Hematopoietic multipotent progenitor cell treated with erythropoietin and hydrocortisone succinate and interleukin-3 and kit ligand, for 8 days (in vitro differentiated cells): ENCODE results near the gene FOS.
"Not testable (repeated sequence)": the region's sequence is repeated elsewhere in the genome, so short reads cannot be mapped to it uniquely, and the experiment has no call there.

ENCODE experiments used
- DNase-seq: peaks from one replicate; pipeline ENCODE4 v3.0.0-alpha.2; 2015

Gene FOS

GRCh38 chr14:75278422-75279152 is at the start of gene FOS:
FOS (plus strand) TSS chr14:75278828; CDS start chr14:75278983, 155 bp downstream.
- DNase-seq = peak; percentile 91

- DNase-seq = peak; percentile 94
Measured at GRCh38 chr14:75229661-75230139, 48.9 kb upstream of the FOS start.

- DNase-seq = peak; percentile 88
Measured at GRCh38 chr14:75230140-75230792, 48.4 kb upstream of the FOS start.

GRCh38 chr14:75231320-75231719 is 47.3 kb upstream of the FOS start:
- no peak for DNase-seq

- peak; percentile 80 for DNase-seq
Measured at GRCh38 chr14:75232191-75232590, 46.4 kb upstream of the FOS start.

GRCh38 chr14:75232597-75232996 is 46.0 kb upstream of the FOS start:
- DNase-seq = peak; percentile 86

- DNase-seq = no peak
Measured at GRCh38 chr14:75234173-75235115, 44.2 kb upstream of the FOS start.

- not testable (repeated sequence) for DNase-seq
Measured at GRCh38 chr14:75235198-75235597, 43.4 kb upstream of the FOS start.

GRCh38 chr14:75236467-75236866 is 42.2 kb upstream of the FOS start:
- no peak for DNase-seq

- DNase-seq = no peak
Measured at GRCh38 chr14:75236901-75237419, 41.7 kb upstream of the FOS start.

GRCh38 chr14:75238756-75239455 is 39.7 kb upstream of the FOS start:
- DNase-seq = no peak

GRCh38 chr14:75240781-75241180 is 37.8 kb upstream of the FOS start:
- no peak for DNase-seq

- no peak for DNase-seq
Measured at GRCh38 chr14:75242546-75243273, 35.9 kb upstream of the FOS start.

- no peak for DNase-seq
Measured at GRCh38 chr14:75244121-75244520, 34.5 kb upstream of the FOS start.

- DNase-seq = no peak
Measured at GRCh38 chr14:75246546-75247285, 31.9 kb upstream of the FOS start.

- peak; percentile 22 for DNase-seq
Measured at GRCh38 chr14:75247286-75247922, 31.2 kb upstream of the FOS start.

- DNase-seq = no peak
Measured at GRCh38 chr14:75247939-75248338, 30.7 kb upstream of the FOS start.

GRCh38 chr14:75249251-75249957 is 29.2 kb upstream of the FOS start:
- peak; percentile 71 for DNase-seq

GRCh38 chr14:75249958-75250336 is 28.7 kb upstream of the FOS start:
- no peak for DNase-seq

- no peak for DNase-seq
Measured at GRCh38 chr14:75250800-75251199, 27.8 kb upstream of the FOS start.
